IMR-90 (cell line): ENCODE data around the gene IL1F10.

Experiments used
- CHD1 ChIP-seq: IDR thresholded peaks from 2 replicates; pipeline ENCODE4 v1.6.1; 2012; ENCODE audit warnings: low read depth, low read length, improper control_type of control experiment
- CTCF ChIP-seq: conservative IDR thresholded peaks from 2 replicates; pipeline ENCODE4 v1.5.1; 2012; ENCODE audit warnings: mild to moderate bottlenecking, low read depth, low read length, improper control_type of control experiment

GRCh38 chr2:113113807-113114206 lies 46.0 kb downstream of the IL1F10 start:
- TF ChIP-seq CHD1 (no peak), CTCF (no peak)
